HTERT RPE-1 (cell line): ENCODE measurements around the gene AGBL5.

ENCODE experiments used
- in situ Hi-C: fragments of 300-500 bp; cut with MboI; formaldehyde crosslinking; loops from 4 replicates; pipeline ENCODE4 v1.14.3; 2020; ENCODE audit warnings: low sequenced_read_pairs

The AGBL5 gene

GRCh38 chr2:27076323-27076722 lies 24.9 kb downstream of the AGBL5 start:
- in situ Hi-C loops, result no loop called here

DNA sequence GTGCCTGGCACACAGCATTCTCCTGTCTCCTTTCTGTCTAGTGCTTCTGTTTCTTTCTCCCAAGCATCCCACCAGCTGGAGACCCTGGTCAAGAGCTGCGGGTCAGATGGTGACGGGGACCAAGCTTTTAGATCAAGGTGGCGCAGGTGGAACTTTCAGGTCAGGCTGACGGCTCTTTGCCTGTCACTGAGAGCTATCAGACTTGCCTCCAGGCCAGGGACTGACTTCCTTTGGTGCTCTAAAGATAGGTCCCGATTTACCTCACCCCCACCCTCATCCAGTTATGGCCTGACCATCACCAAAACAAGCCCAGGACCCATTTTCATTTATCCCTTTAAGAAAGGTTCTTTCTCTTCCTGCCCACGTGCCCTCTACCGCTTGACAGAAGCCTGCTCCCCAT lies 25.8 kb downstream of the AGBL5 start:
- in situ Hi-C loops, result no loop called here

DNA sequence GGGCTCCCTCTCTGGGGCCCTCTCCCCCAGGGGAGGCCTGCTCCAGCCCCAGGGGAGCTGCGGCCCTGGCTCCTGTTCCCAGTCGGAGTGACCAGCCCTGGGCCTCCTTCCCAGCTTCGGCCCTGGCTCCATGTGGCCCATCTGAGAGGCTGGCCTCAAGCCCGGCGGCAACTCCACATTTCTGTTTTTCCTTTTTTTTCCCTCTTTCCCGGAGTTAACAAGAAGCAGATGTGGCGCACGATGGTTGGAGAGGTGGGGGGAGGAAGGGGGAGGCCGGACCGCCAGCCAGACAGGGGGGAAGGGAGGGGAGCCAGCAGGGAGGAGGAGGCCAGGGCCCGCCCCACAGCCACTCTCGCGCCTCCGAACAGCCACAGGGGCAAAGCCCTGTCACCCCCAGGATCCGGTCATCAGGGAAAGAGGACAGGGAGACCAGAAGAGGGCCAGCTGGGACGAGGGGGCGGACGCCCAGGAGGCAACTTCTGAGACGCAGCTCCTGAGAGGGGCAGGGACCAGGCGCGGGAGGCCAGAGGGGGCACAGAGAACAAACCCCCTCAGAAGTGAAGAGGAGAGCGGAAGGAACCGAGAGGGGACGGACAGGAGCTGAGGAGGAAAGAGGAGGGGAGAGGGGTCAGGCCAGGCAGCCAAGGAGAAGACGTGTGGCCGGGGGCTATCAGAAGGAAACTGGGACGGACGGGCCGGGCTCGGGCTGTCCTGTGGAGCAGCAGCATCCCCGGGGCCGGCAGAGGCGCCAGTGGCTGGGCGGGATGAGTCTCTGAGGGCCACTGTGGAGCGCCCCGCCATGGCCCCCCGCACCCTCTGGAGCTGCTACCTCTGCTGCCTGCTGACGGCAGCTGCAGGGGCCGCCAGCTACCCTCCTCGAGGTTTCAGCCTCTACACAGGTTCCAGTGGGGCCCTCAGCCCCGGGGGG lies 27.1 kb downstream of the AGBL5 start, which contains the start of gene EMILIN1:
Gene EMILIN1, plus strand, starts transcription at position 349 of the 928 bp plus-strand sequence. Its CDS starts 451 bp downstream, at position 800.
- in situ Hi-C loops, result no loop called here

GRCh38 chr2:27079233-27080139 lies 28.0 kb downstream of the AGBL5 start:
- in situ Hi-C loops, result no loop called here

GRCh38 chr2:27080140-27080469 lies 28.6 kb downstream of the AGBL5 start:
- in situ Hi-C loops, result no loop called here

- in situ Hi-C loops, result no loop called here
These were observed 29.1 kb downstream of the AGBL5 start for GRCh38 chr2:27080603-27080936.

DNA sequence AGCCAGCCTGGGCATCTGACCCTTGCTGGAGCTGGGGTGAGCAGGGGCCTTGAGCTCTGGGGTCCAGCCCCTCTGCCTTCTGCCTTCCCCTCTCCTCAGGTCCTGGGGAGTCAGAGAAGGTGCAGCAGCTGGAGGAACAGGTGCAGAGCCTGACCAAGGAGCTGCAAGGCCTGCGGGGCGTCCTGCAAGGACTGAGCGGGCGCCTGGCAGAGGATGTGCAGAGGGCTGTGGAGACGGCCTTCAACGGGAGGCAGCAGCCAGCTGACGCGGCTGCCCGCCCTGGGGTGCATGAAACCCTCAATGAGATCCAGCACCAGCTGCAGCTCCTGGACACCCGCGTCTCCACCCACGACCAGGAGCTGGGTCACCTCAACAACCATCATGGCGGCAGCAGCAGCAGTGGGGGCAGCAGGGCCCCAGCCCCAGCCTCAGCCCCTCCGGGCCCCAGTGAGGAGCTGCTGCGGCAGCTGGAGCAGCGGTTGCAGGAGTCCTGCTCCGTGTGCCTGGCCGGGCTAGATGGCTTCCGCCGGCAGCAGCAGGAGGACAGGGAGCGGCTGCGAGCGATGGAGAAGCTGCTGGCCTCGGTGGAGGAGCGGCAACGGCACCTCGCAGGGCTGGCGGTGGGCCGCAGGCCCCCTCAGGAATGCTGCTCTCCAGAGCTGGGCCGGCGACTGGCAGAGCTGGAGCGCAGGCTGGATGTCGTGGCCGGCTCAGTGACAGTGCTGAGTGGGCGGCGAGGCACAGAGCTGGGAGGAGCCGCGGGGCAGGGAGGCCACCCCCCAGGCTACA lies 30.7 kb downstream of the AGBL5 start:
- in situ Hi-C loops, result no loop called here

DNA sequence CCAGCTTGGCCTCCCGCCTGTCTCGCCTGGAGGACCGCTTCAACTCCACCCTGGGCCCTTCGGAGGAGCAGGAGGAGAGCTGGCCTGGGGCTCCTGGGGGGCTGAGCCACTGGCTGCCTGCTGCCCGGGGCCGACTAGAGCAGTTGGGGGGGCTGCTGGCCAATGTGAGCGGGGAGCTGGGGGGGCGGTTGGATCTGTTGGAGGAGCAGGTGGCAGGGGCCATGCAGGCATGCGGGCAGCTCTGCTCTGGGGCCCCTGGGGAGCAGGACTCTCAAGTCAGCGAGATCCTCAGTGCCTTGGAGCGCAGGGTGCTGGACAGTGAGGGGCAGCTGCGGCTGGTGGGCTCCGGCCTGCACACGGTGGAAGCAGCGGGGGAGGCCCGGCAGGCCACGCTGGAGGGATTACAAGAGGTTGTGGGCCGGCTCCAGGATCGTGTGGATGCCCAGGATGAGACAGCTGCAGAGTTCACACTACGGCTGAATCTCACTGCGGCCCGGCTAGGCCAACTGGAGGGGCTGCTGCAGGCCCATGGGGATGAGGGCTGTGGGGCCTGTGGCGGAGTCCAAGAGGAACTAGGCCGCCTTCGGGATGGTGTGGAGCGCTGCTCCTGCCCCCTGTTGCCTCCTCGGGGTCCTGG lies 31.4 kb downstream of the AGBL5 start:
- in situ Hi-C loops, result no loop called here

DNA sequence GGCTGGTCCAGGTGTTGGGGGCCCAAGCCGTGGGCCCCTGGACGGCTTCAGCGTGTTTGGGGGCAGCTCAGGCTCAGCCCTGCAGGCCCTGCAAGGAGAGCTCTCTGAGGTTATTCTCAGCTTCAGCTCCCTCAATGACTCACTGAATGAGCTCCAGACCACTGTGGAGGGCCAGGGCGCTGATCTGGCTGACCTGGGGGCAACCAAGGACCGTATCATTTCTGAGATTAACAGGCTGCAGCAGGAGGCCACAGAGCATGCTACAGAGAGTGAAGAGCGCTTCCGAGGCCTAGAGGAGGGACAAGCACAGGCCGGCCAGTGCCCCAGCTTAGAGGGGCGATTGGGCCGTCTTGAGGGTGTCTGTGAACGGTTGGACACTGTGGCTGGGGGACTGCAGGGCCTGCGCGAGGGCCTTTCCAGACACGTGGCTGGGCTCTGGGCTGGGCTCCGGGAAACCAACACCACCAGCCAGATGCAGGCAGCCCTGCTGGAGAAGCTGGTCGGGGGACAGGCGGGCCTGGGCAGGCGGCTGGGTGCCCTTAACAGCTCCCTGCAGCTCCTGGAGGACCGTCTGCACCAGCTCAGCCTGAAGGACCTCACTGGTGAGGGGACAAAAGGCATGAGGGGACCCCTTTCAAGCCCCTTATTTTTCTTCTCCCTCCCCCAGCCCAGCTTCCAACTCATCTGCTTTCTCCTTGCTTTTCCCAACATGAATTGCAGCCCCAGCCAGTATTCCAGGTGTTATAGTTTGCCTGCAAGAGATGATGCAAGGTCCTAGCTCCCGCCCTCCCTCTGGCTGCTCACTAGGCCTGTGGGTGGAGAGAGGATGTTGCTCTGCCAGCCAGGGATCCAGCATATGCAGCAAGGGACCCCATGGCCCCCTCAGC lies 32.2 kb downstream of the AGBL5 start:
- in situ Hi-C loops, result no loop called here

GRCh38 chr2:27084297-27085061 lies 33.0 kb downstream of the AGBL5 start:
- in situ Hi-C loops, result no loop called here

DNA sequence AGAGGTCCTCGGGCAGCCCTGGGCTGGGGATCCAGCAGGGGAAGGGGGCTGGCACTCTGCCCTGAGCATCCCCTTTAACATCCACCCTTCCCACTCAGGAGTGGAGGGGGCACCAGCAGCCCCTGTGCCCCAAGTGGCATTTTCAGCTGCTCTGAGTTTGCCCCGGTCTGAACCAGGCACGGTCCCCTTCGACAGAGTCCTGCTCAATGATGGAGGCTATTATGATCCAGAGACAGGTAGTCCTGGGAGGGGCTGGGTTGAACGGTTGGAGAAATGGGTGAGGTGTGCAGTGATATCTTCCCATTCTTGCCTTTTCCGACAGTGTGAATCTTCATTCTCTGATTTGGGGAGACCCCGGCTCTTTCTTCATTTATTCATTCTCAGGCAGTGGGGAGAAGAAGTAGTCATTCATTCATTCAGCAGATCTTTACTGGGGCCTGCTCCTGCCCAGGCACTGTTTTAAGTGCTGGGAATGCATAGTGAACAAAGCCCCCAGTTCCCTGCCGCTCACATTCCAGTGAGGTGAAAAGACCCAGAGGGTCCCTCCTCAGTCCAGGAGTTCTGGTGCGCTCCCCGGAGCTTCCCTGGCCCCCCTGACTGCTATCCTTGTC lies 33.7 kb downstream of the AGBL5 start:
- in situ Hi-C loops, result no loop called here

GRCh38 chr2:27085673-27086089 lies 34.2 kb downstream of the AGBL5 start:
- in situ Hi-C loops, result no loop called here

GRCh38 chr2:27086090-27086723 lies 34.7 kb downstream of the AGBL5 start:
- in situ Hi-C loops, result no loop called here

GRCh38 chr2:27086724-27087593 lies 35.5 kb downstream of the AGBL5 start, which contains the start of gene KHK:
Gene KHK (plus strand): TSS chr2:27086772. CDS start chr2:27087260, 488 bp downstream.
- in situ Hi-C loops, result no loop called here

- in situ Hi-C loops, result no loop called here
These were observed 36.4 kb downstream of the AGBL5 start for GRCh38 chr2:27087823-27088410.

GRCh38 chr2:27088634-27089033 lies 37.2 kb downstream of the AGBL5 start:
- in situ Hi-C loops, result no loop called here
